GM10266 (cell line): ENCODE data around the gene TTF1.

Experiments
- DNase-seq: peaks from one replicate; pipeline ENCODE4 v3.0.0; 2012; ENCODE audit errors: extremely low spot score
- TF ChIP-seq, protein P1 (sequence below): IDR thresholded peaks from 2 replicates; pipeline ENCODE4 v1.5.1; 2012; ENCODE audit warnings: mild to moderate bottlenecking, low read depth; ENCODE audit not compliant: control insufficient read depth, insufficient read depth; ENCODE audit errors: missing control alignments

TTF1 gene

DNA sequence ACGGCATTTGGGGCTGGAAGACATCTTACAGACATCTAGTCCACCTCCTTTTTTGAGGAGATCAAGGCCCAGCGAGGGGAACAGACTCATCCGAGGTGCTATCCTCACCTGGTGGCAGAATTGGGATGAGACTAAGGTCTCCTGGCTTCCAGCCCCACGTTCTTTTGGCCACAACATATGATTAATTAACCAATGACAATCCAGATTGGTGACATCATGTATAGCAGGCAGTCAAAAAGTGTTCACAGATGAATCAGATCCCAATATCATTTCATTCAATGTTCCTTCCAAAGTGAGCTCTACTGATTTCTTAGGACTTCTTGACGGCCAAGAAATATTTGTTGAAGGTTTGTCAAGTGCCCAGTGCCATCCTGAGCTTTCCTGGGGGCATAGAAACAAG, 7.3 kb upstream of the TTF1 start:
- DNase-seq: no peak
- TF ChIP-seq, protein P1, sequence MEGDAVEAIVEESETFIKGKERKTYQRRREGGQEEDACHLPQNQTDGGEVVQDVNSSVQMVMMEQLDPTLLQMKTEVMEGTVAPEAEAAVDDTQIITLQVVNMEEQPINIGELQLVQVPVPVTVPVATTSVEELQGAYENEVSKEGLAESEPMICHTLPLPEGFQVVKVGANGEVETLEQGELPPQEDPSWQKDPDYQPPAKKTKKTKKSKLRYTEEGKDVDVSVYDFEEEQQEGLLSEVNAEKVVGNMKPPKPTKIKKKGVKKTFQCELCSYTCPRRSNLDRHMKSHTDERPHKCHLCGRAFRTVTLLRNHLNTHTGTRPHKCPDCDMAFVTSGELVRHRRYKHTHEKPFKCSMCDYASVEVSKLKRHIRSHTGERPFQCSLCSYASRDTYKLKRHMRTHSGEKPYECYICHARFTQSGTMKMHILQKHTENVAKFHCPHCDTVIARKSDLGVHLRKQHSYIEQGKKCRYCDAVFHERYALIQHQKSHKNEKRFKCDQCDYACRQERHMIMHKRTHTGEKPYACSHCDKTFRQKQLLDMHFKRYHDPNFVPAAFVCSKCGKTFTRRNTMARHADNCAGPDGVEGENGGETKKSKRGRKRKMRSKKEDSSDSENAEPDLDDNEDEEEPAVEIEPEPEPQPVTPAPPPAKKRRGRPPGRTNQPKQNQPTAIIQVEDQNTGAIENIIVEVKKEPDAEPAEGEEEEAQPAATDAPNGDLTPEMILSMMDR: no peak

DNA sequence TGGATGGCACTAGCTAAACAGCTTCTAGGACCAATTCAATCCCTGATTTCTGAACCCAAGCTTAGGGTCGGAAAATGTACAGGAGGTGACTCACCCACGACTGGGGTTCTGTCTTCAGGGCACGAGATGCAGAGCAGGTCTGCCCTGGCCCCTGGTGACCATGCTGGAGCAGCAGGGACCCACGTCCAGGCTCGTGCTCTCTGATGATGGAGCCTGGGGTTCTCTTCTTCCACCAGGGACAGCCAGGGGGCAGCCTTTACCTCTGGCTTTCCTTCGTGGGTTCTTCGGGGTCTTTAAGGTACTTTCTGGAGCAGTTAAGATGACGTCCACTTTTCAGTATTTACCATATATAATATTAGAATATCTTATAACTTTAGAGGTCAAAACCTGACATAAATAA, 5.4 kb upstream of the TTF1 start:
- TF ChIP-seq, protein P1: peak; percentile 63
- DNase-seq: peak; percentile 60

DNA sequence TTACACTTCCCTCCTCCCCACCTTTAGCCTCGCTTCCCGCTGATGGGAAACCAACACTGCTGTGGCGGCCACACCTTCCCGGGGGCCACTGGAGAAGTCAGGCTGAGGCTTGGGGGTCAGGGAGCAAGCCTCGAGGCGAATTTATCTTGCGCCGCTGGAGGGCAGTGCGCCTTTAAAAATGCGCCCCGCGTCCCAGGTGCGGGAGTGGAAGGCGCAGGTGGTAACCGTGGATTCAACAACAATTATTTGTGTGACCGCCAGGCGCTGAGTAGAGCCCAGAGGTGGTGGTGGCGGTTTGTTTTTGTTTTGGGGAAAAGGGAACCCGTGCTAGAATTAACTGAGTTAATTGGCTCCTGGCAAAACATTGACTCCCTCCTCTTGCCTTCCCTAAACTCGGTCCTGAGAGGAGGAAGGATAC, 4.5 kb upstream of the TTF1 start:
- TF ChIP-seq, protein P1: peak; percentile 81
- peak; percentile 77 for DNase-seq

DNA sequence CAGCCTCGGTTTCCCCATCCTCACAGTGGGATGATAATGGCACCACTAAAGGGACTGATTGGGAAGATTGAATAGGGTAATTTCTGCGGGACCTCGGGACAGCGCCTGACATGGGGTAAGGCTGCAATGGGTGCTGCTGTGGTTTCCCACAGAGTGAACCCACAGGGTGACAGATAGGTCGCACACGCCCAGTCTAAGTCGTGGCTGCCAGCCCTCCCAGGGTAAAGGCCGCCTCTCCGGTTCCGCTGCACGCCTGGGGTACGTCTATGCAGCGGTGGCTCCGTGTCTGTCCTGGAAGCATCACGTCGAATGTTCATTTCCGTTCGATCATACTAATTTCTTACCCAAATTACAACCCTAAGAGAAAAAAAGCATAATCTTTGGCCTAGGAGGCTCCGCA, 4.0 kb upstream of the TTF1 start:
- TF ChIP-seq, protein P1: no peak
- DNase-seq: no peak

DNA sequence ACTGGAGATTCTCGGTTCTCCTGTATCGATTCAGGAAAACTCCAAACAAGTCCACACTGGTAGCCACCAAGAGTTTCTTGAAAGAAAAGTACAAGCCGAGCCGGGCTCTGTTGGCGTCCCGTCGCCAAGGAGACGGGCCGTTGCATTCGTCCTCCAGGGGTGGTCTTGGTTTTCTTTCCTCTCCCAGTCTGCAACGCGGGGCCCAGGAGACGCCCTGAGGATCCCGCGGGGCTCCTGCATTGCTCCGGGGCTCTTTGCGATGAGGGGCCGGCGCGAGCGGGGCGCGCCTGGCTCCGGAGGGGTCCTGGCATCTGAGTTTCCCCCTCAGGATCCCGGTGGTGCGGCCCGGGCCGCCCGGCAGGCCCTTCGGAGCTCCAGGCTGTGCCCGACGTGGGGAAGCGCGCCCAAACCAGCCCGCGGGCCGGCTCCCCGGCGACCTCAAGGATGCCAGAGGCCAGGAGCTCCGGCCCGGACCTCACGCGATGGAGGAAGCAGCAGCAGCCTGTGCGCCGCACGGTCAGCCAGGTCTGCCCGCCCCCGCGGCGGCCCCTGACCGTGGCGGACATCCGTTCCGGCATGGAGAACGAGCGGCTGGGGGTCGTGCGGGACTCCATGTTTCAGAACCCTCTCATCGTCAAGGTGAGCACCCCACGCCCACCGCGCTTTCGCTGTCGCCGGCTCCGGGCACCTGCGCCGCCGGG, 3.3 kb upstream of the TTF1 start, which contains the start of gene CFAP77:
Gene CFAP77, plus strand, starts transcription at position 384 of the 701 bp plus-strand sequence. Its CDS starts 61 bp downstream, at position 445.
- peak; percentile 64 for DNase-seq
- TF ChIP-seq, protein P1: no peak

DNA sequence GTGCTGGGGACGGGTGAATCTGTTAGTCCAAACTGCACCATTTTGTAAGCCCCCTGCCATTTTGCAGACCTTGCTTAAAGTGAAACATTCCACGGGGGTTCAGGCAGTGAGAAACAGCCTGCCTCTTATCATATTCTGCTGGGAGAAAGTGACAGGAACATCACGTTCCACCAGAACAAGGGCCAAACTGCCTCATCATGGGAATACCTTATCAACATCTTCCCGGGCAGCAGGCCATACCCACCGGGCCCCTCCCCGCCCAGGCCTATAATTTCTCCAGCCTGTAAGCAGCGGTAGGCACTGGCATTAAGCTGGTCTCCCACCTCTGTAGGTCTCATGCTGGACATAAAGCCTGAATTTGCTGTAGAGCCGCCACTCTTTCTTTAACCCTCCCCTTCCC, 1.9 kb upstream of the TTF1 start:
- TF ChIP-seq, protein P1: no peak
- no peak for DNase-seq

DNA sequence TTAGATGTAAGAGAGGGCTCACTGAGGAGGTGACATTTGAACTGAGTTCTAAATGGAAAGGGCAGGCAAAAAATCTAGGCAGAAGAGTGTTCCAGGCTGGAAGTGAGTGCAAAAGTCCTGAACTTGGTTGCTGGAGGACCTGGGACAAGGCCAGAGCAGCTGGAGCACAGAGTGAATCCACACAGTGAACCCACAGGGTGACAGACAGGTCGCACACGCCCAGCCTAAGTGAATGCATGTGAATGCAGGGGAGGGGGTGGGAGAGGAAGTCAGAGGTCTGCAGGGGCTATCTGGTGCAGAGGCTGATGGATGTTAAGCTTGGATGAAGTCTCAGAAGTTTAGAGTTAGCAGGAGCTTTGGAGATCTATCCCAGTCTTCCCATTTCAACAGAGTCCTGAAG, 556 bp upstream of the TTF1 start:
- TF ChIP-seq, protein P1: no peak
- DNase-seq: no peak
